ENCODE measurements around the gene SLC25A42. TPM values are rescaled to one million over a fixed set of nuclear protein-coding genes. Genes with fewer than 3 reads are reported as not detected.
A peak's percentile ranks its signal among the peaks of the same experiment; 100 is the strongest.

The SLC25A42 gene
- total and polyA plus RNA-seq, 2 donors from 2014 or later: 9.7 to 70.7 TPM

- no peak for TF ChIP-seq CTCF (IDR thresholded peaks at IDR 0.05; ENCODE audit: borderline replicate concordance, extremely low read depth, insufficient read depth)
- no peak overlapping the region for H3K9ac ChIP-seq (ENCODE audit: low read length in 3 of 3)
- intact Hi-C loops (cut with DNase I): no loop called here
- peaks cover 0 to 3% (median 0%) of the 10 kb centered on the region in 3 donors for H3K36me3 ChIP-seq (ENCODE audit: control insufficient read depth in 2 of 3, insufficient read depth in 3 of 3, low read length in 3 of 3)
- H3K4me3 ChIP-seq (ENCODE audit: low read length in 3 of 3): no peak overlapping the region
- no peak overlapping the region for H3K27ac ChIP-seq (ENCODE audit: low read depth in 2 of 2, low read length in 2 of 2)
- DNase-seq: no peak
- FAIRE-seq: no peak
- H3K27me3 ChIP-seq (ENCODE audit: control insufficient read depth, insufficient read depth, low read length): no peaks in the 10 kb centered on the region
- peaks cover 0 to 9% (median 6%) of the 10 kb centered on the region in 3 donors for H3K4me1 ChIP-seq (ENCODE audit: control insufficient read depth in 2 of 3, insufficient read depth in 2 of 3, low read depth in 1 of 3, low read length in 3 of 3)
- no peaks in the 10 kb centered on the region for H3K9me3 ChIP-seq (ENCODE audit: control insufficient read depth in 2 of 3, insufficient read depth in 1 of 3, low read length in 3 of 3)
Observed at GRCh38 chr19:19071897-19072296, 8.1 kb downstream of the SLC25A42 start.

GRCh38 chr19:19074196-19074882 lies 10.5 kb downstream of the SLC25A42 start:
- peaks cover 0 to 9% (median under 1%) of the 10 kb centered on the region in 3 donors for H3K4me1 ChIP-seq (ENCODE audit: control insufficient read depth in 2 of 3, insufficient read depth in 2 of 3, low read depth in 1 of 3, low read length in 3 of 3)
- no peak for DNase-seq
- no peak for FAIRE-seq
- intact Hi-C loops (cut with DNase I): no loop called here
- H3K27ac ChIP-seq (ENCODE audit: low read depth in 2 of 2, low read length in 2 of 2): no peak overlapping the region
- H3K27me3 ChIP-seq (ENCODE audit: control insufficient read depth, insufficient read depth, low read length): no peaks in the 10 kb centered on the region
- H3K4me3 ChIP-seq (ENCODE audit: low read length in 3 of 3): peak overlapping the region in 1 of 3 donors; percentile 11
- no peak overlapping the region for H3K9ac ChIP-seq (ENCODE audit: low read length in 3 of 3)
- no peaks in the 10 kb centered on the region for H3K9me3 ChIP-seq (ENCODE audit: control insufficient read depth in 2 of 3, insufficient read depth in 1 of 3, low read length in 3 of 3)
- TF ChIP-seq CTCF (IDR thresholded peaks at IDR 0.05; ENCODE audit: borderline replicate concordance, extremely low read depth, insufficient read depth): no peak
- peaks cover 0 to 3% (median 0%) of the 10 kb centered on the region in 3 donors for H3K36me3 ChIP-seq (ENCODE audit: control insufficient read depth in 2 of 3, insufficient read depth in 3 of 3, low read length in 3 of 3)

GRCh38 chr19:19075126-19075525 lies 11.3 kb downstream of the SLC25A42 start:
- Histone ChIP-seq H3K36me3 (ENCODE audit: control insufficient read depth in 2 of 3, insufficient read depth in 3 of 3, low read length in 3 of 3) (peaks cover 0 to 3% (median 0%) of the 10 kb centered on the region in 3 donors), H3K9me3 (ENCODE audit: control insufficient read depth in 2 of 3, insufficient read depth in 1 of 3, low read length in 3 of 3) (no peaks in the 10 kb centered on the region), H3K27me3 (ENCODE audit: control insufficient read depth, insufficient read depth, low read length) (no peaks in the 10 kb centered on the region), H3K27ac (ENCODE audit: low read depth in 2 of 2, low read length in 2 of 2) (no peak overlapping the region), H3K4me1 (ENCODE audit: control insufficient read depth in 2 of 3, insufficient read depth in 2 of 3, low read depth in 1 of 3, low read length in 3 of 3) (peaks cover 0 to 9% (median 0%) of the 10 kb centered on the region in 3 donors), H3K4me3 (ENCODE audit: low read length in 3 of 3) (no peak overlapping the region), H3K9ac (ENCODE audit: low read length in 3 of 3) (no peak overlapping the region)
- no peak for TF ChIP-seq CTCF (IDR thresholded peaks at IDR 0.05; ENCODE audit: borderline replicate concordance, extremely low read depth, insufficient read depth)
- FAIRE-seq (no peak), DNase-seq (no peak)
- intact Hi-C loops (cut with DNase I): no loop called here
